Kidney epithelial cell (primary cell): Measurements from ENCODE around the gene STX1B. TPM values are rescaled to one million over a fixed set of nuclear protein-coding genes. Genes with fewer than 3 reads are reported as not detected.

Source experiments
- DNase-seq: peaks from one replicate; pipeline ENCODE4 v3.0.0-alpha.2; 2010; ENCODE audit warnings: low read depth
- H3K27me3 ChIP-seq: 2 replicates; pipeline ENCODE4 v1.6.0; 2011; ENCODE audit warnings: low read length; ENCODE audit not compliant: control insufficient read depth, insufficient read depth
- H3K36me3 ChIP-seq: 2 replicates; pipeline ENCODE4 v1.5.1; 2011; ENCODE audit warnings: low read length; ENCODE audit not compliant: control insufficient read depth, insufficient read depth
- H3K4me3 ChIP-seq: 2 replicates; pipeline ENCODE4 v1.5.1; 2011; ENCODE audit warnings: low read depth, mild to moderate bottlenecking, control low read depth, low read length
- total RNA-seq: library from RNA; depleted of rRNA; stranded (reverse); fragments of >200 nt; gene quantifications from 2 replicates; pipeline ENCODE4 v1.2.3, GENCODE V29; 2015
- TF ChIP-seq, protein P1 (sequence below): IDR thresholded peaks from 2 replicates; pipeline ENCODE4 v1.5.1; 2011; ENCODE audit warnings: mild to moderate bottlenecking, moderate library complexity, low read length, control low read depth, inconsistent platforms; ENCODE audit not compliant: insufficient read depth, poor library complexity, severe bottlenecking

Gene STX1B
- total RNA-seq, 1 donor from 2014 or later: 0.29 TPM

DNA sequence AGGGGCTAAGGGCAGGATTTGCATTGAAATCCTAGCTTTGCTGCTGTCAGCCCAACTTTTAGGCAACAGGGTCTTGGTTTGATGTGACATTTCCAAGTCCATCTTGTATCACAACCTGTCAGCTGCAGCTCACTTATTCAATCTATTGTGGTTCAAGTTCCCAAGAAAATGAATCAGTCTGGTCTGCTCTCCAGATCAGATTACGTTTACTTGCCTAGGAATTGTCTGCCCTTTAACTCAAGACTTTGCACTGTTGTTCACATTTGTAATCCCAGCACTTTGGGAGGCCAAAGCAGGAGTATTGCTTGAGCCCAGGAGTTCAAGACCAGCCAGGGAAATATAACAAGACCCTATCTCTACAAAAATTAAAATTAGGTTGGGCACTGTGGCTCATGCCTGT is 32.9 kb upstream of the STX1B start:
- Histone ChIP-seq H3K4me3 (no peak overlapping the region), H3K36me3 (no peaks in the 10 kb centered on the region), H3K27me3 (no peaks in the 10 kb centered on the region)
- TF ChIP-seq, protein P1, sequence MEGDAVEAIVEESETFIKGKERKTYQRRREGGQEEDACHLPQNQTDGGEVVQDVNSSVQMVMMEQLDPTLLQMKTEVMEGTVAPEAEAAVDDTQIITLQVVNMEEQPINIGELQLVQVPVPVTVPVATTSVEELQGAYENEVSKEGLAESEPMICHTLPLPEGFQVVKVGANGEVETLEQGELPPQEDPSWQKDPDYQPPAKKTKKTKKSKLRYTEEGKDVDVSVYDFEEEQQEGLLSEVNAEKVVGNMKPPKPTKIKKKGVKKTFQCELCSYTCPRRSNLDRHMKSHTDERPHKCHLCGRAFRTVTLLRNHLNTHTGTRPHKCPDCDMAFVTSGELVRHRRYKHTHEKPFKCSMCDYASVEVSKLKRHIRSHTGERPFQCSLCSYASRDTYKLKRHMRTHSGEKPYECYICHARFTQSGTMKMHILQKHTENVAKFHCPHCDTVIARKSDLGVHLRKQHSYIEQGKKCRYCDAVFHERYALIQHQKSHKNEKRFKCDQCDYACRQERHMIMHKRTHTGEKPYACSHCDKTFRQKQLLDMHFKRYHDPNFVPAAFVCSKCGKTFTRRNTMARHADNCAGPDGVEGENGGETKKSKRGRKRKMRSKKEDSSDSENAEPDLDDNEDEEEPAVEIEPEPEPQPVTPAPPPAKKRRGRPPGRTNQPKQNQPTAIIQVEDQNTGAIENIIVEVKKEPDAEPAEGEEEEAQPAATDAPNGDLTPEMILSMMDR: no peak
- DNase-seq: no peak

DNA sequence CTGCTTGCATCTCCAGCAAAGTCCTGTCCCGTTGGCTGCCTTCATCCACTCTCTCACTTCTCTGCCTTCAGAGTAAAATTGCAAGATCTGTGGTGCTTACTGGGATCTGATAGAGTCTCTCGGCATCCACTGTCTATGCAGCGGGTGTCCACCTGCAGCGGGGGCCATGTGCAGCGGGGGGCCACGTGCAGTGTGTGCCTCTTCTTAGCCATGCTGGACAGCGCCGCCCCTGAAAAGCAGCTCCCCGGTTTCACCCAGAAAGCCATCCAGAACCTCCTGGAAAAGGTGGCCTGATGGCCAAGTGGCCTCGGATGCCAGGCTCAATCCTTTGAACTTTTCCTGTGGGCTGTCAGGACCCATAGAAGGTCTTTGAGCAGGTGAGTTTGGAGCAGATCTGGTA is 32.4 kb upstream of the STX1B start:
- H3K27me3 ChIP-seq: no peaks in the 10 kb centered on the region
- no peak overlapping the region for H3K4me3 ChIP-seq
- TF ChIP-seq, protein P1: no peak
- no peak for DNase-seq
- H3K36me3 ChIP-seq: peaks cover 1% of the 10 kb centered on the region

DNA sequence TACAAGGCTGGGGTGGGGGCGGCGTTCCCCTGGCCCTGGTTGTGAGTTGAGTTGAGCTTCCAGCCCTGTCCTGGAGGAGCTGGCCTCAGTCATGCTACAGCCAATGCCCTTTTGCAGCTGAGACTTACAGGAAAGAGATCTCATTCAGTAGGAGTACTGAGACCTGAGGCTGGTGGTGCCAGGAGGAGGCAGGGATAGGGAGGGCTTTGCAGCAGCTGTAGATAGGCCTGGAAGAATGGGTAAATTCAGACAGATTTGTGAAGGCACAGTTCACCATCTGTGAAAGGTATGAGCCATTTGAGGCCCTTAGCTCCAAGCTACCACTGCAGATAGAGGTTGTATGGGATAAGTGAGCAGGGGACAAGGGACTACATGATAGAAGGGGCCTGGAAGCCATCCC is 28.6 kb upstream of the STX1B start:
- DNase-seq: no peak
- H3K27me3 ChIP-seq: no peaks in the 10 kb centered on the region
- TF ChIP-seq, protein P1: no peak
- no peak overlapping the region for H3K4me3 ChIP-seq
- H3K36me3 ChIP-seq: peaks cover 2% of the 10 kb centered on the region

DNA sequence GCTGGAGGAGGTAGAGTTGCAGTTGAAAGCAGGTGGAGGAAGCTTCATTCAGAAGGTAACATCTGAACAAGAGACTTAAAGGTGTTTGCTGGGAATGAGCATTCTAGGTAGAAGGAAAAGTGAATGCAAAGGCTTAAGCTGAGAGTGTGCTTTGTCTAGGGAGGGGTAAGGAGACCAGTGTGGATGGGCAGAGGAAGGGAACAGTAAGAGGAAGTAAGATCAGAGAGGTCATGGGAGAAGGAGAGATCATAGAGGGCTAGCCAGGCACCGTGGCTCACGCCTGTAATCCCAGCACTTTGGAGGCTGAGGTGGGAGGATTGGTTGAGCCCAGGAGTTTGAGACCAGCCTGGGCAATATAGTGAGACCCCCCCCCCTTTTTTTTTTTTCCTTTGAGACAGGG is 26.3 kb upstream of the STX1B start:
- no peaks in the 10 kb centered on the region for H3K27me3 ChIP-seq
- no peak overlapping the region for H3K4me3 ChIP-seq
- TF ChIP-seq, protein P1: no peak
- peaks cover 2% of the 10 kb centered on the region for H3K36me3 ChIP-seq
- DNase-seq: no peak

DNA sequence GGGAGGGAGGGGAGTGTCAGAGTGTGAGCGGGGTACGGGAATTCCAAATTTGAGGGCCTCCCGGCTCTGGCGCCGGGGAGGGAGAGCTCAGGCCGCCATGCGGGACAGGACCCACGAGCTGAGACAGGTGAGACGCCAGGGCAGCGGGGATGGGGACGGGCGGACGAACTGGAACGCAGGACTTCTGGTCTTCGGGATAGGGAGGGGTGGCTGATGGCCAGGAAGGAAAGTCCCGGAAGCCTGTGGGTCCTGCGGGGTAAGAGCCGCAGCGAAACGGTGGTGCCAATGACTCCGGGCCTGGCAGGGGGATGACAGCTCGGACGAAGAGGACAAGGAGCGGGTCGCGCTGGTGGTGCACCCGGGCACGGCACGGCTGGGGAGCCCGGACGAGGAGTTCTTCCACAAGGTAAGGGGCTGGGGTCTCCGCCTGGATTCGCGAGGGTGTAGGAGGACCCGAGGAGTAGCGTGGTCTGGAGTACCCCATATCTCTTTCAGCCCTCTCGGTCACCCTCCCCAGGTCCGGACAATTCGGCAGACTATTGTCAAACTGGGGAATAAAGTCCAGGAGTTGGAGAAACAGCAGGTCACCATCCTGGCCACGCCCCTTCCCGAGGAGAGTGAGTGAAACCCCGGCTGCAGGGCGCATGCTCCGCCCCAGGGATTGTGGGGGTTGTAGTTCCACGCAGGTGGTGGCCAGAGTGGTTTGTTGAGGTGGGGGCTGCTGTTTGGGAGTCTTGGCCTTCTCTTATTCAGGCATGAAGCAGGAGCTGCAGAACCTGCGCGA is 23.5 kb upstream of the STX1B start:
- no peak for DNase-seq
- Histone ChIP-seq H3K4me3 (peak overlapping the region; percentile 100), H3K27me3 (no peaks in the 10 kb centered on the region), H3K36me3 (peaks cover 2% of the 10 kb centered on the region)
- TF ChIP-seq, protein P1: no peak
